Astrocyte (in vitro differentiated cells and primary cell): ENCODE measurements around the gene MYO6. TPM values are rescaled to one million over a fixed set of nuclear protein-coding genes. Genes with fewer than 3 reads are reported as not detected.

Source experiments
- DNase-seq: peaks from one replicate; pipeline ENCODE4 v3.0.0-alpha.2; 2010; ENCODE audit warnings: low read depth
- FAIRE-seq: peaks from 2 replicates; lab custom pipeline; 2011; peaks lifted over from hg19 to GRCh38; lab: Jason Lieb, UNC
- H2AFZ ChIP-seq: 2 replicates; pipeline ENCODE4 v1.6.0; 2012; ENCODE audit warnings: low read depth, low read length, inconsistent platforms
- H3K27ac ChIP-seq: 2 replicates; pipeline ENCODE4 v1.5.1; 2011; ENCODE audit warnings: low read depth, low read length, inconsistent platforms
- H3K27me3 ChIP-seq: 2 replicates; pipeline ENCODE4 v1.6.0; 2011; ENCODE audit warnings: low read length, inconsistent platforms; ENCODE audit not compliant: insufficient read depth
- H3K36me3 ChIP-seq: 2 replicates; pipeline ENCODE4 v1.5.1; 2011; ENCODE audit warnings: low read length, inconsistent platforms; ENCODE audit not compliant: insufficient read depth
- H3K4me1 ChIP-seq: 2 replicates; pipeline ENCODE4 v1.5.1; 2011; ENCODE audit warnings: low read length, inconsistent platforms; ENCODE audit not compliant: insufficient read depth
- H3K4me2 ChIP-seq: 2 replicates; pipeline ENCODE4 v1.6.0; 2012; ENCODE audit warnings: low read length, inconsistent platforms
- H3K4me3 ChIP-seq: 2 replicates; pipeline ENCODE4 v1.5.1; 2011; ENCODE audit warnings: low read depth, mild to moderate bottlenecking, low read length, inconsistent platforms; ENCODE audit not compliant: insufficient read depth
- H3K79me2 ChIP-seq: 2 replicates; pipeline ENCODE4 v1.6.0; 2012; ENCODE audit warnings: mild to moderate bottlenecking, low read length, inconsistent platforms; ENCODE audit not compliant: insufficient read depth
- H3K9ac ChIP-seq: 2 replicates; pipeline ENCODE4 v1.6.0; 2012; ENCODE audit warnings: mild to moderate bottlenecking, low read length, inconsistent platforms
- H3K9me3 ChIP-seq: 2 replicates; pipeline ENCODE4 v1.5.1; 2012; ENCODE audit warnings: low read depth, mild to moderate bottlenecking, low read length, inconsistent platforms; ENCODE audit not compliant: insufficient read depth
- H4K20me1 ChIP-seq: 2 replicates; pipeline ENCODE4 v1.6.0; 2012; ENCODE audit warnings: low read length, inconsistent platforms; ENCODE audit not compliant: insufficient read depth
- H3K27ac Mint-ChIP-seq: one replicate; pipeline ENCODE4 v1.8.0; 2021; ENCODE audit warnings: mild to moderate bottlenecking, mixed read lengths; ENCODE audit not compliant: unreplicated experiment
- H3K27me3 Mint-ChIP-seq: one replicate; pipeline ENCODE4 v1.8.0; 2021; ENCODE audit warnings: low read depth, mixed read lengths; ENCODE audit not compliant: unreplicated experiment
- H3K36me3 Mint-ChIP-seq: one replicate; pipeline ENCODE4 v1.8.0; 2021; ENCODE audit warnings: low read depth, mixed read lengths; ENCODE audit not compliant: unreplicated experiment
- H3K4me1 Mint-ChIP-seq: one replicate; pipeline ENCODE4 v1.8.0; 2021; ENCODE audit warnings: low read depth, mixed read lengths; ENCODE audit not compliant: unreplicated experiment
- H3K4me3 Mint-ChIP-seq: one replicate; pipeline ENCODE4 v1.8.0; 2021; ENCODE audit warnings: mild to moderate bottlenecking, moderate library complexity, mixed read lengths; ENCODE audit not compliant: unreplicated experiment
- H3K9me3 Mint-ChIP-seq: one replicate; pipeline ENCODE4 v1.8.0; 2021; ENCODE audit warnings: mild to moderate bottlenecking, mixed read lengths; ENCODE audit not compliant: unreplicated experiment
- CTCF ChIP-seq: IDR thresholded peaks from 2 replicates; pipeline ENCODE4 v1.5.1; 2011; ENCODE audit warnings: low read depth, mild to moderate bottlenecking, inconsistent platforms, low read length, moderate library complexity; ENCODE audit not compliant: insufficient read depth
- EZH2 ChIP-seq: IDR thresholded peaks from 2 replicates; pipeline ENCODE4 v1.6.1; 2012; ENCODE audit warnings: mild to moderate bottlenecking, low read length, inconsistent platforms; ENCODE audit not compliant: insufficient read depth
- total RNA-seq: library from RNA; stranded (reverse); gene quantifications from 2 replicates; pipeline ENCODE4 v1.2.1, GENCODE V29; 2021

The MYO6 gene
- total RNA-seq, 1 donor from 2014 or later, result 33.1 TPM

GRCh38 chr6:75775219-75775618 is 26.2 kb downstream of the MYO6 start:
- DNase-seq (no peak), FAIRE-seq (peak; percentile 5)
- no peak for TF ChIP-seq EZH2
- no peak for TF ChIP-seq CTCF
- H3K36me3 ChIP-seq, result no peaks in the 10 kb centered on the region
- peaks cover 12% of the 10 kb centered on the region for H3K4me1 Mint-ChIP-seq
- H3K27me3 Mint-ChIP-seq, result no peaks in the 10 kb centered on the region
- H3K9me3 ChIP-seq, result no peaks in the 10 kb centered on the region
- H3K9ac ChIP-seq, result no peak overlapping the region
- no peak overlapping the region for H3K4me3 Mint-ChIP-seq
- H3K27ac ChIP-seq, result no peak overlapping the region
- no peak overlapping the region for H3K27ac Mint-ChIP-seq
- no peak overlapping the region for H2AFZ ChIP-seq
- no peak overlapping the region for H3K4me2 ChIP-seq
- no peaks in the 10 kb centered on the region for H3K4me1 ChIP-seq
- no peak overlapping the region for H3K4me3 ChIP-seq
- no peaks in the 10 kb centered on the region for H3K27me3 ChIP-seq
- peaks cover 11% of the 10 kb centered on the region for H3K79me2 ChIP-seq
- H3K36me3 Mint-ChIP-seq, result no peaks in the 10 kb centered on the region
- H4K20me1 ChIP-seq, result peaks cover 12% of the 10 kb centered on the region
- no peaks in the 10 kb centered on the region for H3K9me3 Mint-ChIP-seq

- no peak for FAIRE-seq
- peaks cover 11% of the 10 kb centered on the region for H3K79me2 ChIP-seq
- DNase-seq, result no peak
- no peak overlapping the region for H3K4me3 Mint-ChIP-seq
- H3K4me2 ChIP-seq, result no peak overlapping the region
- no peaks in the 10 kb centered on the region for H3K9me3 ChIP-seq
- no peaks in the 10 kb centered on the region for H3K9me3 Mint-ChIP-seq
- no peak overlapping the region for H3K27ac ChIP-seq
- no peak overlapping the region for H2AFZ ChIP-seq
- H3K36me3 Mint-ChIP-seq, result no peaks in the 10 kb centered on the region
- H3K9ac ChIP-seq, result no peak overlapping the region
- no peaks in the 10 kb centered on the region for H3K27me3 Mint-ChIP-seq
- H3K36me3 ChIP-seq, result no peaks in the 10 kb centered on the region
- no peaks in the 10 kb centered on the region for H3K27me3 ChIP-seq
- TF ChIP-seq EZH2, result no peak
- TF ChIP-seq CTCF, result no peak
- H3K27ac Mint-ChIP-seq, result no peak overlapping the region
- peaks cover 12% of the 10 kb centered on the region for H3K4me1 Mint-ChIP-seq
- H3K4me3 ChIP-seq, result no peak overlapping the region
- peaks cover 12% of the 10 kb centered on the region for H4K20me1 ChIP-seq
- H3K4me1 ChIP-seq, result no peaks in the 10 kb centered on the region
Measured at GRCh38 chr6:75776461-75776860, 27.4 kb downstream of the MYO6 start.

GRCh38 chr6:75778757-75779156 is 29.7 kb downstream of the MYO6 start:
- H3K4me1 ChIP-seq, result no peaks in the 10 kb centered on the region
- H3K36me3 Mint-ChIP-seq, result no peaks in the 10 kb centered on the region
- H3K9me3 Mint-ChIP-seq, result no peaks in the 10 kb centered on the region
- H3K4me3 Mint-ChIP-seq, result no peak overlapping the region
- H4K20me1 ChIP-seq, result peaks cover 9% of the 10 kb centered on the region
- no peaks in the 10 kb centered on the region for H3K27me3 Mint-ChIP-seq
- no peak overlapping the region for H3K4me3 ChIP-seq
- DNase-seq, result no peak
- H3K4me2 ChIP-seq, result no peak overlapping the region
- H3K27me3 ChIP-seq, result no peaks in the 10 kb centered on the region
- no peak for FAIRE-seq
- no peaks in the 10 kb centered on the region for H3K36me3 ChIP-seq
- H3K4me1 Mint-ChIP-seq, result peaks cover 17% of the 10 kb centered on the region
- no peaks in the 10 kb centered on the region for H3K9me3 ChIP-seq
- TF ChIP-seq CTCF, result no peak
- TF ChIP-seq EZH2, result no peak
- peaks cover 11% of the 10 kb centered on the region for H3K79me2 ChIP-seq
- H3K9ac ChIP-seq, result no peak overlapping the region
- H2AFZ ChIP-seq, result no peak overlapping the region
- H3K27ac ChIP-seq, result no peak overlapping the region
- no peak overlapping the region for H3K27ac Mint-ChIP-seq
